CD4-positive, alpha-beta T cell treated with Interleukin-17A for 1 hour (primary cell): ENCODE data around the gene SLFN14.
"Not testable (repeated sequence)": the region's sequence is repeated elsewhere in the genome, so short reads cannot be mapped to it uniquely, and the experiment has no call there.

Experiments
- DNase-seq: peaks from one replicate; pipeline ENCODE4 v3.0.0-alpha.2; 2020

SLFN14 gene

DNA sequence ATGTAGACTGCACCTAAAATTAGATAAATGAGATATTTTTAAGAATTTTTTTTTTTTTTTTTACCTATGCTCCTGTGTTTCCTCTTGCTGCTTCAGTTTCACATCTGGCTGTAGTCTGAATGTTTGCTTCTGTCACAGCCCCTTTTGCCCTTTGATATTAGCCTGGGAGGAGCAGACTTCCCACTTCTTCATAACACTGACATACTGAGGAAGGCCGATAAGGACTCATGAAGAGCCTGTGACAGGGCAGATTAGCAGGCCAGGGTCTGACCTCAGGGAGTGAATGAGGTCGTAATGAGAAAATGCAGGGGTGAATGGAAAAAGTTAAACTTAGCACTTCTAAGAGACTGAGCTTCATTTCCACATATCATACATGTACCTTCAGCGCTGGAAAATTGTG is at the start of gene SLFN14:
TSS of gene SLFN14 (minus strand) at position 117 of the 400 bp plus-strand sequence. CDS start 2,757 bp downstream, outside the sequence.
- DNase-seq, result no peak

DNA sequence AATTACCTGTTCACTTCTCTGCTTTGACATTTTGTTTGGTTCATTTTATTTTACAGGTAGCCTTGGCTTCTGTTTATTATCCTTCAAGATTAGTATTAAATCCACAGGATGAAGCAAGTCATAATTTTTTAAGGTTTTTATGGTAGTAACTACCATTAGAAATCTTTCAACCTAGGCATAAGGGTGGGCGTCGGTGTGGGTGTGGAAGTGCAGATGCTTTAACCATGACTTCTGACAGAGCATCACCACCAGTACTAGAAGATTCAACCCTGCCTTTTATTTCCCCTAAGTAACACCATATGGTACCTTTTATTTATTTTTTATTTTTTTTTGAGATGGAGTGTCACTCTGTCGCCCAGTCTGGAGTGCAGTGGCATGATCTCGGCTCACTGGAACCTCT is 49.2 kb upstream of the SLFN14 start:
- DNase-seq, result no peak

GRCh38 chr17:35607239-35607847 is 46.7 kb upstream of the SLFN14 start:
- DNase-seq, result no peak

DNA sequence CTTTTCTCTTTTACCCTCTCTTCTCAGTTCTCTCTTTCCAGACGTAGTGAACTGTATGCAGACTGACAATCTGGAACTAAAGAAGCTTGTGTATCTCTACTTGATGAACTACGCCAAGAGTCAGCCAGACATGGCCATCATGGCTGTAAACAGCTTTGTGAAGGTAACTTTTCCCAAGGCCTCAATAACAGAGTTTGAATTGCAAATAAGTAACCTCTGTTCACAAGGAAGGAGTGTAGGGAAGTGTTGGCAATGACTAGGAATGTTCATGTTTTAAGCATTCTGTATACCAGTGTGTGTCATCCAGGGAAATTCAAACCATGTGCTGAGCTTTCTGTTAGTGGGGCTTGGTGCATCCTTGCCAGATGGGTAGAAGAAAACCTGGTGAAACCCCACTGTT is 45.1 kb upstream of the SLFN14 start:
- DNase-seq, result no peak

DNA sequence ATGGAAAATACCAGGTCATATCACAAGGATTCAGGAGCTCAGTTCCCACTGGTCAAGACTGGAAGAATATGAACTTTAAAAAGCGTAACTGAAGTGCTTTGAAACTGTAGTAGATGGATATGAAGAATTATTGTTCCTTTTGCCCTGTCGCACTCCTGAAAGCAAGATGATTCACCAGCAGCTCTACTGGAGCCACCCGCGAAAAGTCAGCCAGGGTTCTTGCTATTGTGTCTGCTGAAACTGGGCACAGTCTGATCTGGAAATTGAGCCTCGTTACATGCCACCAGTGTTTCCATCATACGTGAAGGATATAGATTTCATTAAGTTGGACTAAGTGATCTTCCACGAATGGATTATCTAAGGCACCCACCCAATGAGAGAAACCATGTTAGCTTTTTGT is 43.1 kb upstream of the SLFN14 start:
- DNase-seq, result no peak

DNA sequence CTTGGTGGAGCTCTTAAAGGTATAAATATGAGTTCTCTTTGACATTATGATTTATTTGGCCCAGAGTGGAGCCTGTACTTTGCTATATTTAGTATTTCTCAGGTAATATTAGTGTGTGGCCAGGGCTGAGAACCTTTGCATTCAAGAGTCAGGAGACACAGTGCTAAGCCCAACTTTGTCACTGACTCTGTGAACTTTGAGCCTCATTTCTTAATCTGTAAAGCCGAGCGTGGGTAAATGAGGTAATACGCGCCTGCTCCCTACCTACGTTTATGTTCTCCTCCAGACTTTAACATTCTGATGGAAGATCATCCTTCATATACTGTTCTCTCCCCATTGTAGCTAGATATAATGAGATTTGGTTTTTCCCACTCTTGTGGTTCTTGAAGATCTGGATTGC is 37.0 kb upstream of the SLFN14 start:
- no peak for DNase-seq

- no peak for DNase-seq
These were observed 36.1 kb upstream of the SLFN14 start for GRCh38 chr17:35596530-35597233.

DNA sequence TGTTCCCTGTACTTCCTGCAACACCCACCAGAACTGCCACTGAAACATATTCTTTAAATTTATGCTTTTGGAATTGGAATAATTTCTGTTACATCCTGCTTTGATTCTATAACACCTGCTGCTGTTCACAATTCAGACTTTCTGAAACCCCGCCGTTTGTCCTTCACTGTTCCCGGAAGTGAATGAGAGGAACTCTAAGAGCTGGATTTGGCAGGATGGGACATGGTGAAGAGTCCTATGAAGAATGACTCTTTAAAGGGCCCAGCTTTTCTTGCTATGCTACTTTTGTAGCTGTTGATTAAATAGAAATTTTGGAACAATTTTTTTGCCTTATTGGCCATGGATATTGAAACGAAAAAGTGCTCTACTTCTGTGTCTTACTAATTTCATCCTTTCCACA is 35.5 kb upstream of the SLFN14 start:
- DNase-seq, result no peak

GRCh38 chr17:35588196-35588920 is 27.7 kb upstream of the SLFN14 start:
- peak; percentile 38 for DNase-seq

DNA sequence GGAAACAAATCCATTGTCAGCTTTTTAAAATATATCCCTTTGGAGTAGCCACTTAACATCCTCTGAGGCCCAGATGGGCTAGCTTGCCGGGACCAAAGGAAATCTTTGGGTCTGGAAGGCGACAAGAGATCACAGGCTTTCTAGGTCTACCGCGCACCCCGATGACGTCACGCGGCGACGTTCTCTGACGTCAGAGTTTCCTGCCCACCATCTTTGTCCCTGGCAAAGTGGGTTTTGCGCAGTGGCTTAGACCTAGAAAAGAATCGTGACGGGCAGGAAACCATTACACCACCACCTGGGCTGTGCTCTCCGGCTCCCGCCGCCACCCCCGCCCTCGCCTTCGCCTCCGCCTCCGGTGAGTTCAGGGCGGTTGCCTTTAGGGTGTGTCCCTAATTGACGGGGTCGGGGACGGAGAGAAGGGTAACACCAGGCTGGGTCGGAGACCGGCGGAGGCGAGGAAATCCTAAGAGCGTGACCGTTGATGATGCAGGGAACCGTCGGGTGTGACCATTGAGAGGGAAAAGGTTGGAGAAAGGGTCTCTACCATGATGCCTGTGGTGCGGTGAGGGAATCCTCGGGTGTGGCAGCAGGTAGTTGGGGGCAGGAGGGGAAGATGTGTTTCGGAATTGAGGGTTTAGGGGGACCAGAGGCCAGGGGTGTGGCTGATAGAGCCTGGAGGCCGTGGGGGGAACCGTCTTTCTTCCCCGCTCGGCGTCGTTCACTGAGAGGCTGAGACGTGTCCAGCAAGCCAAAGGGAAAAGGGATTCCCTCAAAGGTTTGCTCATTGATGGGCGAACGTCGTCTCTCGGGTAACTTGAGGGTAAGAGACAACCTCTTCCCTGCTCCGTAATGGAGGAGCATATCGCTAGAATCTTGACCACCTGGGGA is 26.7 kb upstream of the SLFN14 start, which contains the start of gene AP2B1:
TSS of gene AP2B1 (plus strand) at position 249 of the 888 bp plus-strand sequence. CDS start 6,709 bp downstream, outside the sequence.
- peak; percentile 99 for DNase-seq

DNA sequence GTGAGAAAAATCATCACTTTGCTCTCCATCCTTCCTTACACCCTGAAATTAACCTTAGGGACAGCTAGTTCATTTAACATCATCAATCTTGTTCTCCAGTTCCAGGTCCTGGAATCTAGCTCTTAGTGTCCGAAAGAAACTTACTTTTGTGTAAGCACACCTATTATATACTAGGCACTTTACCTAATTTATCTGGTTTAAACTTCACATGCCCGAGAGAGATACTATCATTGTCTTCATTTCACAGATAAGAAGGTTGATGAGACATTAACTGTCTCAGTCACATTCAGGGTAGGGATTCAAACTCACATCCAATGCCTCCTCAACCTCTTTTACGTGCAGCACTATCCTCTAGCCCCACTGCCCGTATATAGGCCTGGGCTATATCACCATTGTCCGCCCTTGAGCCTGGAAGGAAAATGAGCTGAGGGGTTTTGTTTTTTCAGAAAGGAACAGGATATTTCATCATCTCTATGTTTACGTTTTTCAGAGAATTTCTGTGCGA is 26.0 kb upstream of the SLFN14 start:
- no peak for DNase-seq

GRCh38 chr17:35584061-35584460 is 23.4 kb upstream of the SLFN14 start:
- no peak for DNase-seq

DNA sequence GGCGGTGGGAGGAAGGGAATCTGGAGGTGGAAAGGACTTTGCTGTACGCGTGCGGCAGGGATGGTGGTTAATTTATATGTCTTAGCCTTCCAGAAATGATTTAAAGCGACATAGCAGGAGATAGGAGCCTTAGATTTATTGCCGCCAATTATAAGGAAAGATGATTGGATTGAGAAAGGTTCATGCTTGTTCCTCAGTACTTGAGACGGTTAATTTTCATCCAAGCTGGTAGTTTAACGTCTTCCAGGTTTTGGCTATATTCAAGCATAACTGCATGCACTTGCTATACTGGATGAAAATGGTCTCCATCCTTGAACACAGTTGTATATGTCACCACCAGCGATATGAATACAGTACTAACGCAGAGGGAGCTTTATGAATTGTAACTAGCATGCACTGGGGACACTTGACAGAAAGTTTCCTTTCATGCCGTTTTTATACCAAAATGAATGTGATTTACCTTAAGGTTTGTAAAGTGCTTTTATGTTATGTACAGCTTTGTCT is 18.4 kb upstream of the SLFN14 start:
- DNase-seq, result no peak

DNA sequence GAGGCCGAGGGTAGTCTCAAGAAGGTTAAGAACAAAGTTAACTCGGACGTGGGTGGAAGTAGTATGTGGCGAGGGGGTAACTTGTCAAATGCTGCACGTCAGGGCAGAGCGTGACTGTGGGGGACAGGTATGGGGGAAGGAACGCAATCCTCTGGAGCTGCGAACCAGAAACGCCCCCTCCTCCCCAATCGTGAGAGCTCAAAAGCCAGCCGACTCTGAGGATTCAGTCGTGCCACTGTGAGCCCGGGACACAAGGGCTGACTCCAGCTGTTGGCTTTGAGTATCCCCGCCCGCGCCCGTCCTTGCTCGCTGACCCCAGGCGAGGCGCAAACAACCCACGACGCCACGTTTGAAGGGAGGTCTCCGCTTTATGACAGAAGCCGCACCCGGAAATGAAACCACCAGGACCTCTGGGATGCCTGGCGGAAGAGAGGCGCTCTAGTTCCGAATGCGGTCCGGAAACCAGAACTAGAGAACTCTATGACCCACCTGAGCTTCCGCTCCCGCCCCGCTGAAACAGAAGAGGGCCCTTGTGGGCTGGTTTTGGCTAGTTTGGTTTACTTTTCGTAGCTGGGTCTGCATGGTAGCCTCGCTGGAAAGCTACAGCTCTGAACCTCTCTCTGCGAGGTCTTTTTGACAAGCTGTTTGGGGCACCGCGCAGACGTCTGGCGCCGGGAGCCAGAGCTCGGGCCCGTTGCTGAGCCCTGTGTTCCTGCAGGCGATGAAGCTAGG is 17.7 kb upstream of the SLFN14 start, which contains the start of gene PEX12:
TSS of gene PEX12 (minus strand) at position 375 of the 732 bp plus-strand sequence. CDS start 550 bp downstream, outside the sequence.
- DNase-seq, result peak; percentile 93

- no peak for DNase-seq
These were observed 17.2 kb upstream of the SLFN14 start for GRCh38 chr17:35577830-35578196.

DNA sequence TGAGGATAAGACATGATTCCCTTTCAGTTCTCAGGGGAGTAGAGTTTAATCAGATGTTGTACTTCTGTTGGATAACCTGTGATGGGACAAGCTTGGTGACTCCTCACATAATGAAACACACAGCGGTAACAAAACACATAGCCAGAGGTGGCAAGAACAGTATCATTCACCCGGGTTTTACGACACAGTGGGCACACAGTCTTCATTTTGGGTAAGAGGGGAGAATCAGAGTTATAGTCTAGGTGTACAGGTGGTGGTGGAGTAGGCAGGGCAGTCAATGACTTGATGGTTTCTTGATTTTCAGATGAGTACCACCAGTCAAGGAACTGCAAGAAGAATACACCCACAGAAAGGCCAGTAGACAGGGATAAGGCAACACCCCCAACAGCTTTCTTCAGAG is 15.1 kb upstream of the SLFN14 start:
- DNase-seq, result no peak

DNA sequence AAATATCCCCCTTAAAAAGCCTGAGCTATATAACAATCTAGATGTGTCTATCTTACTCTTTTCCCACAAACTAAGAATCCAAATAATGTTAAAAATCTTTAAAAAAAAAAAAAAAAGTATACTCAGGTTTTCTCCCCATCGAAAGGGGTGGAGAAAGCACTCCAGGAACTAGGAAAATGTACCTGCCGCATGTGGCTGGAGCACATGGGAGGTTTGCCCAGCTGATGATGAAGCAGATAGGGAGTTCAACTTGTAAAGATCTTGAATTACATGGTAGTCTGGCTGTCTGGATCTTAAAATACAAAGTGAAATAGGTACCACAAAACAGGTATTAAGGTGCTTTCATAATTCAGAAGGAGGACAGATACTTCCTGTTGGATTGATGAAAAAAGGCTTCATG is 8.8 kb upstream of the SLFN14 start:
- DNase-seq, result no peak

DNA sequence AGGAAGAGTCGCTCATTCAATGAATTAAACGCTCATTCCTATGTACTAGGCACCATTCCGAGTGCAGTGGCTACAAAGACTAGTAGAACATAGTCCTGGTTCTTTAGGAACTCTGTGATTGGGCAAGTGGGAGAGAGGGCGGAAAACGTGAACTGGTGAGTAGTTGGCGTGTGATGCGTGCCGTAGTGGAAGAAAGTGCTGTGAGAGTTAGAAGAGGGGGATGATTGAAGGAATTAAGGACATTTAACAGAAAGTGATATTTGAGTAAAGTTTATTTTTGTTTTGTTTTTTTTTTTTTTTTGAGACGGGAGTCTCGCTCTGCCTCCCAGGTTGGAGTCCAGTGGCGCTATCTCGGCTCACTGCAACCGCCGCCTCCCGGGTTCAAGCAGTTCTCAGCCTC is 7.9 kb upstream of the SLFN14 start:
- peak; percentile 47 for DNase-seq

DNA sequence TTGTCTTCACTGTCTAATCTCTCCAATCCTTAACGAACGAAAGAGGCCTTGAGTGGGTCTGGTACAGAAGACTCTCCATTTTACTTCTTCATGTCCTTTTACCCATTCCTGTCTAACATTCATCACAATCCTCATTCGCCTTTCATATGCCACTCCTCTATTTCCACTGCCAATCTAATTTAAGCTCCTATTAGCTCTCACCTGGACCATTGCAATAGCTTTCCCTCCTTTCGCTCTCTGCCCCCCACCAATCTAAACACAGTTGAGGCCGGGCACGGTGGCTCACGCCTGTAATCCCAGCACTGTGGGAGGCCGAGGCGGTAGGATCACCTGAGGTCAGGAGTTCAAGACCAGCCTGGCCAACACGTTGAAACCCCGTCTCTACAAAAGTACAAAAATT is 6.3 kb upstream of the SLFN14 start:
- no peak for DNase-seq

DNA sequence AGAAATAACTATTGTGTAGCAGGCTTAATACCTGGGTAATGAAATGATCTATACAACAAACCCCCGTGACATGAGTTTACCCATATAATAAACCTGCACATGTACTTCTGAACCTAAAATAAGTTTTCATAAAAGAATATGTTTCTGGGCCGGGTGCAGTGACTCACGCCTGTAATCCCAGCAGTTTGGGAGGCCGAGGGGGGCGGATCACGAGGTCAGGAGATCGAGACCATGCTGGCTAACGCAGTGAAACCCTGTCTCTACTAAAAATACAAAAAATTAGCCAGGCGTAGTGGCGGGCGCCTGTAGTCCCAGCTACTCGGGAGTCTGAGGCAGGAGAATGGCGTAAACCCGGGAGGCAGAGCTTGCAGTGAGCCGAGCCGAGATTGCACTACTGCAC is 2.6 kb upstream of the SLFN14 start:
- DNase-seq, result not testable (repeated sequence)

GRCh38 chr17:35559495-35560210 is 966 bp downstream of the SLFN14 start:
- DNase-seq, result no peak
